H9 (cell line): ENCODE results near the gene MGA. TPM values are rescaled to one million over a fixed set of nuclear protein-coding genes. Genes with fewer than 3 reads are reported as not detected.

Experiments
- DNase-seq: peaks from one replicate; pipeline ENCODE4 v3.0.0-alpha.2; 2017
- H2AFZ ChIP-seq: one replicate; pipeline ENCODE4 v1.6.1; 2013; ENCODE audit warnings: mild to moderate bottlenecking, low read length, control low read depth, moderate library complexity
- H2AK5ac ChIP-seq: 2 replicates; pipeline ENCODE4 v1.6.1; 2013; ENCODE audit warnings: low read length, control low read depth, mixed read lengths; ENCODE audit not compliant: insufficient read length
- H2BK120ac ChIP-seq: one replicate; pipeline ENCODE4 v1.6.1; 2013; ENCODE audit warnings: low read depth, mild to moderate bottlenecking, low read length, control low read depth, inconsistent platforms; ENCODE audit not compliant: poor library complexity, severe bottlenecking
- H2BK12ac ChIP-seq: 2 replicates; pipeline ENCODE4 v1.6.1; 2013; ENCODE audit warnings: low read length, control low read depth, mixed read lengths, low read depth; ENCODE audit not compliant: insufficient read length
- H2BK15ac ChIP-seq: 2 replicates; pipeline ENCODE4 v1.6.1; 2013; ENCODE audit warnings: low read depth, low read length, control low read depth
- H2BK20ac ChIP-seq: one replicate; pipeline ENCODE4 v1.6.1; 2013; ENCODE audit warnings: low read depth, mild to moderate bottlenecking, low read length, control low read depth, inconsistent platforms; ENCODE audit not compliant: poor library complexity, severe bottlenecking
- H2BK5ac ChIP-seq: 2 replicates; pipeline ENCODE4 v1.6.1; 2013; ENCODE audit warnings: low read length, control low read depth, mixed read lengths; ENCODE audit not compliant: insufficient read length
- H3K14ac ChIP-seq: 2 replicates; pipeline ENCODE4 v1.6.1; 2013; ENCODE audit warnings: low read length, control low read depth; ENCODE audit not compliant: insufficient read depth
- H3K18ac ChIP-seq: 2 replicates; pipeline ENCODE4 v1.6.1; 2013; ENCODE audit warnings: low read depth, mild to moderate bottlenecking, mixed read lengths, low read length, control low read depth; ENCODE audit not compliant: insufficient read length
- H3K23ac ChIP-seq: 2 replicates; pipeline ENCODE4 v1.6.1; 2013; ENCODE audit warnings: low read length, control low read depth, mixed read lengths, low read depth; ENCODE audit not compliant: insufficient read length
- H3K23me2 ChIP-seq: 2 replicates; pipeline ENCODE4 v1.6.1; 2013; ENCODE audit warnings: low read depth, mild to moderate bottlenecking, mixed read lengths, low read length, control low read depth; ENCODE audit not compliant: insufficient read length, poor library complexity, severe bottlenecking
- H3K27ac ChIP-seq: 2 replicates; pipeline ENCODE4 v1.5.1; 2013; ENCODE audit warnings: low read length, control low read depth, mixed read lengths, low read depth; ENCODE audit not compliant: insufficient read length
- H3K27me3 ChIP-seq: 2 replicates; pipeline ENCODE4 v1.6.1; 2013; ENCODE audit warnings: low read length, control low read depth, inconsistent platforms; ENCODE audit not compliant: insufficient read depth
- H3K4ac ChIP-seq: 2 replicates; pipeline ENCODE4 v1.6.1; 2013; ENCODE audit warnings: low read depth, mild to moderate bottlenecking, control low read depth, inconsistent platforms, low read length, moderate library complexity
- H3K4me1 ChIP-seq: 2 replicates; pipeline ENCODE4 v1.6.1; 2013; ENCODE audit warnings: low read length, control low read depth, inconsistent platforms; ENCODE audit not compliant: insufficient read depth
- H3K4me2 ChIP-seq: 2 replicates; pipeline ENCODE4 v1.6.1; 2013; ENCODE audit warnings: low read length, control low read depth, mixed read lengths; ENCODE audit not compliant: insufficient read length, insufficient read depth
- H3K56ac ChIP-seq: 2 replicates; pipeline ENCODE4 v1.6.1; 2013; ENCODE audit warnings: low read depth, mild to moderate bottlenecking, mixed read lengths, low read length, control low read depth; ENCODE audit not compliant: insufficient read length
- H3K79me1 ChIP-seq: 2 replicates; pipeline ENCODE4 v1.6.1; 2013; ENCODE audit warnings: low read depth, mild to moderate bottlenecking, moderate library complexity, low read length, control low read depth, inconsistent platforms; ENCODE audit not compliant: insufficient read depth, poor library complexity, severe bottlenecking
- H3K79me2 ChIP-seq: 2 replicates; pipeline ENCODE4 v1.6.1; 2013; ENCODE audit warnings: low read length, control low read depth, inconsistent platforms; ENCODE audit not compliant: insufficient read depth
- H3K9ac ChIP-seq: 2 replicates; pipeline ENCODE4 v1.6.1; 2013; ENCODE audit warnings: low read length, control low read depth, mixed read lengths; ENCODE audit not compliant: insufficient read length; ENCODE audit errors: extremely low read depth
- H3K9me3 ChIP-seq: one replicate; pipeline ENCODE4 v1.6.1; 2013; ENCODE audit warnings: low read depth, low read length, inconsistent platforms; ENCODE audit not compliant: control insufficient read depth
- H3T11ph ChIP-seq: one replicate; pipeline ENCODE4 v1.6.1; 2013; ENCODE audit warnings: mild to moderate bottlenecking, low read length, control low read depth, inconsistent platforms
- H4K20me1 ChIP-seq: one replicate; pipeline ENCODE4 v1.6.1; 2013; ENCODE audit not compliant: control insufficient read depth, insufficient read length, insufficient read depth
- H4K5ac ChIP-seq: 2 replicates; pipeline ENCODE4 v1.6.1; 2013; ENCODE audit warnings: low read depth, mild to moderate bottlenecking, mixed read lengths, low read length, control low read depth; ENCODE audit not compliant: insufficient read length
- H4K8ac ChIP-seq: replicated peaks from 2 replicates; pipeline ENCODE4 v1.6.1; 2013; ENCODE audit warnings: low read length, control low read depth, mixed read lengths, low read depth; ENCODE audit not compliant: insufficient read length
- H4K91ac ChIP-seq: 2 replicates; pipeline ENCODE4 v1.6.1; 2013; ENCODE audit warnings: low read depth, mild to moderate bottlenecking, moderate library complexity, mixed read lengths, low read length, control low read depth; ENCODE audit not compliant: insufficient read length
- H3K27ac Mint-ChIP-seq, 3 experiments: 2 replicates in 2 of 3; 3 replicates in 1 of 3; pipeline ENCODE4 v1.8.0; 2020 to 2021; ENCODE audit warnings: mixed read lengths in 3 of 3, mild to moderate bottlenecking in 1 of 3, moderate library complexity in 1 of 3
- H3K27me3 Mint-ChIP-seq: 2 replicates; pipeline ENCODE4 v1.8.0; 2021; ENCODE audit warnings: low read depth, mild to moderate bottlenecking, moderate library complexity, mixed read lengths
- H3K36me3 Mint-ChIP-seq, 3 experiments: 2 replicates in 2 of 3; 3 replicates in 1 of 3; pipeline ENCODE4 v1.8.0; 2020 to 2021; ENCODE audit warnings: low read depth in 3 of 3, mixed read lengths in 3 of 3; ENCODE audit not compliant: insufficient read depth in 1 of 3
- H3K4me1 Mint-ChIP-seq, 2 experiments: 2 replicates each; pipeline ENCODE4 v1.8.0; 2020; ENCODE audit warnings: mixed read lengths in 2 of 2
- H3K4me3 Mint-ChIP-seq, 2 experiments: 2 replicates in 1 of 2; 3 replicates in 1 of 2; pipeline ENCODE4 v1.8.0; 2020 to 2021; ENCODE audit warnings: mild to moderate bottlenecking in 2 of 2, mixed read lengths in 2 of 2, moderate library complexity in 1 of 2
- H3K9me3 Mint-ChIP-seq, 2 experiments: 2 replicates in 1 of 2; 3 replicates in 1 of 2; pipeline ENCODE4 v1.8.0; 2020; ENCODE audit warnings: mild to moderate bottlenecking in 2 of 2, mixed read lengths in 2 of 2, moderate library complexity in 1 of 2
- CTCF ChIP-seq: fragments of 200-600 bp; sonication (generic); conservative IDR thresholded peaks from 3 replicates; pipeline ENCODE4 v1.8.0; 2021; ENCODE audit warnings: antibody characterized with exemption, mild to moderate bottlenecking
- total RNA-seq: library from RNA; stranded (reverse); gene quantifications from 2 replicates; pipeline ENCODE4 v1.2.1, GENCODE V29; 2021

MGA gene
- total RNA-seq, 1 experiment from 2014 or later = 62.7 TPM

DNA sequence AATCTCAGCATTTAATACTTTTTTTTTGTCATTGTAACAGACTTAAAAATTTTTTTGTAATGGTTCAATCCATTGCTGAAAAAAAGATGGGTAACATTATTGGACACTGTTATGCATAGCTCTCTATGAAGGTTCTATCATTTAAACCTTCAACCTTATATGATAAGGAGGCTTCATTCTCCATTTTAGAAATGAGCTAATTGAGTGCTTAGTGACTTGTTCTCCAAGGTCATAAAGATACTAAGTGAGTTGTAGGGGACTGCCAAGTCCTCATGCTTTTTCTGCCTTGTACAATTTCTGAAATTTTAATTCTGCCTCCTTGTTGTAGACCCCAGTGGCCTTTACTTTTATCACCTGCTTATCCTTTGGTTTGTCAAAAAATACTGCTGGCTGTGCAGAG lies 56.7 kb downstream of the MGA start:
- Histone ChIP-seq H3K4me2 (no peak overlapping the region), H3K27ac (no peak overlapping the region), H2AK5ac (no peak overlapping the region), H3K14ac (no peak overlapping the region), H2BK20ac (no peak overlapping the region), H3K9me3 (no peaks in the 10 kb centered on the region), H4K20me1 (no peaks in the 10 kb centered on the region), H3K4me1 (no peaks in the 10 kb centered on the region), H3K23ac (no peak overlapping the region), H3K9ac (no peak overlapping the region), H3K79me2 (no peaks in the 10 kb centered on the region), H2BK5ac (no peak overlapping the region), H3K4ac (no peak overlapping the region), H4K5ac (no peak overlapping the region), H2BK15ac (no peak overlapping the region), H4K8ac (no peak overlapping the region), H4K91ac (no peak overlapping the region), H3K23me2 (no peaks in the 10 kb centered on the region), H3K79me1 (no peaks in the 10 kb centered on the region), H3K27me3 (no peaks in the 10 kb centered on the region), H2BK12ac (no peak overlapping the region), H3K18ac (no peak overlapping the region), H2BK120ac (no peak overlapping the region), H3T11ph (no peak overlapping the region), H3K56ac (no peak overlapping the region), H2AFZ (no peak overlapping the region)
- H3K4me3 Mint-ChIP-seq = no peak overlapping the region
- no peak overlapping the region for H3K27ac Mint-ChIP-seq
- H3K4me1 Mint-ChIP-seq = no peaks in the 10 kb centered on the region
- TF ChIP-seq CTCF = no peak
- no peaks in the 10 kb centered on the region for H3K27me3 Mint-ChIP-seq
- no peak for DNase-seq
- no peaks in the 10 kb centered on the region for H3K9me3 Mint-ChIP-seq
- peaks cover 8 to 21% (median 15%) of the 10 kb centered on the region in 3 experiments; a peak in 6 of 7 replicates for H3K36me3 Mint-ChIP-seq
